Endothelial cell of umbilical vein (primary cell): ENCODE measurements around the gene DRC7.

Experiments used
- EZH2 ChIP-seq: IDR thresholded peaks from 2 replicates; pipeline ENCODE4 v1.6.1; 2012; ENCODE audit warnings: borderline replicate concordance, low read depth, mild to moderate bottlenecking, moderate library complexity, low read length, inconsistent platforms; ENCODE audit not compliant: severe bottlenecking
- GATA2 ChIP-seq: IDR thresholded peaks from 2 replicates; pipeline ENCODE4 v1.7.0; 2011; ENCODE audit warnings: low read depth, mild to moderate bottlenecking, moderate library complexity, mixed read lengths, low read length; ENCODE audit not compliant: insufficient read length, insufficient read depth
- JUN ChIP-seq: IDR thresholded peaks from 2 replicates; pipeline ENCODE4 v1.6.1; 2011; ENCODE audit warnings: borderline replicate concordance, low read depth; ENCODE audit not compliant: insufficient read length, insufficient read depth
- MYC ChIP-seq: IDR thresholded peaks from one replicate; pipeline ENCODE4 v1.6.1; 2011; ENCODE audit warnings: mild to moderate bottlenecking, low read depth, low read length
- POLR2A ChIP-seq: IDR thresholded peaks from 2 replicates; pipeline ENCODE4 v1.6.1; 2012; ENCODE audit warnings: low read depth, mild to moderate bottlenecking, control low read depth, low read length
- POLR2AphosphoS5 ChIP-seq: IDR thresholded peaks from 2 replicates; pipeline ENCODE4 v1.6.1; 2012; ENCODE audit warnings: low read depth, mild to moderate bottlenecking, control low read depth, low read length, moderate library complexity; ENCODE audit not compliant: insufficient read depth
- TF ChIP-seq, protein P1 (sequence below), 2 donors: IDR thresholded peaks; 1 replicate in 1 of 2; 2 replicates in 1 of 2; pipeline ENCODE4 v1.5.1; 2011; ENCODE audit warnings: low read length in 2 of 2, mild to moderate bottlenecking in 2 of 2, moderate library complexity in 2 of 2, control low read depth in 1 of 2, inconsistent platforms in 1 of 2, low read depth in 1 of 2; ENCODE audit not compliant: insufficient read depth in 1 of 2; ENCODE audit errors: extremely low read depth in 1 of 2
- TF ChIP-seq, protein P2 (sequence below): IDR thresholded peaks from 2 replicates; pipeline ENCODE4 v1.6.1; 2011; ENCODE audit not compliant: insufficient read depth, insufficient read length

DNA sequence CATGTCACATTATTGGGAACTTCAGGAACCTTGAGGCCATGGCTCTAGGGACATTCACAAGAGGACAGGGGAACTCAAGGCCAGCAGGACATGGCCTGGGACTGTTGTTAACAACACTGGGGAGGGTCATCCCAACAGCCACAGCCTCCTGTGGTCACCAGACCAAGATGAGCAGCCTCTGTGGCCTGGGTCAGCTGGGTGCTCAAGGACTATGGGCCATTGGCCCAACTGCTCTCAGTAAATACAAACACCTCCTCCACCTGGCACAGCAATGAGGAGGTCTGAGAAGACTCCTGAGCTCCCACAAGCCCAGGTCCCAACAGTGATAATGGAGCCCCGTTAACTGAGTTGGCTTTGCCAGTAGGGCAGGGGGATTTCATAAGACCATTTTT is 86.7 kb downstream of the DRC7 start:
- no peak for TF ChIP-seq POLR2AphosphoS5
- TF ChIP-seq, protein P1, sequence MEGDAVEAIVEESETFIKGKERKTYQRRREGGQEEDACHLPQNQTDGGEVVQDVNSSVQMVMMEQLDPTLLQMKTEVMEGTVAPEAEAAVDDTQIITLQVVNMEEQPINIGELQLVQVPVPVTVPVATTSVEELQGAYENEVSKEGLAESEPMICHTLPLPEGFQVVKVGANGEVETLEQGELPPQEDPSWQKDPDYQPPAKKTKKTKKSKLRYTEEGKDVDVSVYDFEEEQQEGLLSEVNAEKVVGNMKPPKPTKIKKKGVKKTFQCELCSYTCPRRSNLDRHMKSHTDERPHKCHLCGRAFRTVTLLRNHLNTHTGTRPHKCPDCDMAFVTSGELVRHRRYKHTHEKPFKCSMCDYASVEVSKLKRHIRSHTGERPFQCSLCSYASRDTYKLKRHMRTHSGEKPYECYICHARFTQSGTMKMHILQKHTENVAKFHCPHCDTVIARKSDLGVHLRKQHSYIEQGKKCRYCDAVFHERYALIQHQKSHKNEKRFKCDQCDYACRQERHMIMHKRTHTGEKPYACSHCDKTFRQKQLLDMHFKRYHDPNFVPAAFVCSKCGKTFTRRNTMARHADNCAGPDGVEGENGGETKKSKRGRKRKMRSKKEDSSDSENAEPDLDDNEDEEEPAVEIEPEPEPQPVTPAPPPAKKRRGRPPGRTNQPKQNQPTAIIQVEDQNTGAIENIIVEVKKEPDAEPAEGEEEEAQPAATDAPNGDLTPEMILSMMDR (IDR thresholded peaks at IDR 0.05; ENCODE audit: extremely low read depth in 1 of 2, insufficient read depth in 1 of 2, low read depth in 1 of 2, low read length in 2 of 2): no peak
- TF ChIP-seq POLR2A: no peak
- TF ChIP-seq EZH2: no peak
- TF ChIP-seq, protein P2, sequence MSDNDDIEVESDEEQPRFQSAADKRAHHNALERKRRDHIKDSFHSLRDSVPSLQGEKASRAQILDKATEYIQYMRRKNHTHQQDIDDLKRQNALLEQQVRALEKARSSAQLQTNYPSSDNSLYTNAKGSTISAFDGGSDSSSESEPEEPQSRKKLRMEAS: no peak
- no peak for TF ChIP-seq MYC
- TF ChIP-seq GATA2: no peak
- TF ChIP-seq JUN: no peak
